H9 (cell line): ENCODE data around the gene CHCHD10. TPM values are rescaled to one million over a fixed set of nuclear protein-coding genes. Genes with fewer than 3 reads are reported as not detected.

Source experiments
- DNase-seq: peaks from one replicate; pipeline ENCODE4 v3.0.0-alpha.2; 2017
- H2AFZ ChIP-seq: one replicate; pipeline ENCODE4 v1.6.1; 2013; ENCODE audit warnings: mild to moderate bottlenecking, low read length, control low read depth, moderate library complexity
- H2AK5ac ChIP-seq: 2 replicates; pipeline ENCODE4 v1.6.1; 2013; ENCODE audit warnings: low read length, control low read depth, mixed read lengths; ENCODE audit not compliant: insufficient read length
- H2BK120ac ChIP-seq: one replicate; pipeline ENCODE4 v1.6.1; 2013; ENCODE audit warnings: low read depth, mild to moderate bottlenecking, low read length, control low read depth, inconsistent platforms; ENCODE audit not compliant: poor library complexity, severe bottlenecking
- H2BK12ac ChIP-seq: 2 replicates; pipeline ENCODE4 v1.6.1; 2013; ENCODE audit warnings: low read length, control low read depth, mixed read lengths, low read depth; ENCODE audit not compliant: insufficient read length
- H2BK15ac ChIP-seq: 2 replicates; pipeline ENCODE4 v1.6.1; 2013; ENCODE audit warnings: low read depth, low read length, control low read depth
- H2BK20ac ChIP-seq: one replicate; pipeline ENCODE4 v1.6.1; 2013; ENCODE audit warnings: low read depth, mild to moderate bottlenecking, low read length, control low read depth, inconsistent platforms; ENCODE audit not compliant: poor library complexity, severe bottlenecking
- H2BK5ac ChIP-seq: 2 replicates; pipeline ENCODE4 v1.6.1; 2013; ENCODE audit warnings: low read length, control low read depth, mixed read lengths; ENCODE audit not compliant: insufficient read length
- H3K14ac ChIP-seq: 2 replicates; pipeline ENCODE4 v1.6.1; 2013; ENCODE audit warnings: low read length, control low read depth; ENCODE audit not compliant: insufficient read depth
- H3K18ac ChIP-seq: 2 replicates; pipeline ENCODE4 v1.6.1; 2013; ENCODE audit warnings: low read depth, mild to moderate bottlenecking, mixed read lengths, low read length, control low read depth; ENCODE audit not compliant: insufficient read length
- H3K23ac ChIP-seq: 2 replicates; pipeline ENCODE4 v1.6.1; 2013; ENCODE audit warnings: low read length, control low read depth, mixed read lengths, low read depth; ENCODE audit not compliant: insufficient read length
- H3K23me2 ChIP-seq: 2 replicates; pipeline ENCODE4 v1.6.1; 2013; ENCODE audit warnings: low read depth, mild to moderate bottlenecking, mixed read lengths, low read length, control low read depth; ENCODE audit not compliant: insufficient read length, poor library complexity, severe bottlenecking
- H3K27ac ChIP-seq: 2 replicates; pipeline ENCODE4 v1.5.1; 2013; ENCODE audit warnings: low read length, control low read depth, mixed read lengths, low read depth; ENCODE audit not compliant: insufficient read length
- H3K27me3 ChIP-seq: 2 replicates; pipeline ENCODE4 v1.6.1; 2013; ENCODE audit warnings: low read length, control low read depth, inconsistent platforms; ENCODE audit not compliant: insufficient read depth
- H3K4ac ChIP-seq: 2 replicates; pipeline ENCODE4 v1.6.1; 2013; ENCODE audit warnings: low read depth, mild to moderate bottlenecking, control low read depth, inconsistent platforms, low read length, moderate library complexity
- H3K4me1 ChIP-seq: 2 replicates; pipeline ENCODE4 v1.6.1; 2013; ENCODE audit warnings: low read length, control low read depth, inconsistent platforms; ENCODE audit not compliant: insufficient read depth
- H3K4me2 ChIP-seq: 2 replicates; pipeline ENCODE4 v1.6.1; 2013; ENCODE audit warnings: low read length, control low read depth, mixed read lengths; ENCODE audit not compliant: insufficient read length, insufficient read depth
- H3K56ac ChIP-seq: 2 replicates; pipeline ENCODE4 v1.6.1; 2013; ENCODE audit warnings: low read depth, mild to moderate bottlenecking, mixed read lengths, low read length, control low read depth; ENCODE audit not compliant: insufficient read length
- H3K79me1 ChIP-seq: 2 replicates; pipeline ENCODE4 v1.6.1; 2013; ENCODE audit warnings: low read depth, mild to moderate bottlenecking, moderate library complexity, low read length, control low read depth, inconsistent platforms; ENCODE audit not compliant: insufficient read depth, poor library complexity, severe bottlenecking
- H3K79me2 ChIP-seq: 2 replicates; pipeline ENCODE4 v1.6.1; 2013; ENCODE audit warnings: low read length, control low read depth, inconsistent platforms; ENCODE audit not compliant: insufficient read depth
- H3K9ac ChIP-seq: 2 replicates; pipeline ENCODE4 v1.6.1; 2013; ENCODE audit warnings: low read length, control low read depth, mixed read lengths; ENCODE audit not compliant: insufficient read length; ENCODE audit errors: extremely low read depth
- H3K9me3 ChIP-seq: one replicate; pipeline ENCODE4 v1.6.1; 2013; ENCODE audit warnings: low read depth, low read length, inconsistent platforms; ENCODE audit not compliant: control insufficient read depth
- H3T11ph ChIP-seq: one replicate; pipeline ENCODE4 v1.6.1; 2013; ENCODE audit warnings: mild to moderate bottlenecking, low read length, control low read depth, inconsistent platforms
- H4K20me1 ChIP-seq: one replicate; pipeline ENCODE4 v1.6.1; 2013; ENCODE audit not compliant: control insufficient read depth, insufficient read length, insufficient read depth
- H4K5ac ChIP-seq: 2 replicates; pipeline ENCODE4 v1.6.1; 2013; ENCODE audit warnings: low read depth, mild to moderate bottlenecking, mixed read lengths, low read length, control low read depth; ENCODE audit not compliant: insufficient read length
- H4K8ac ChIP-seq: replicated peaks from 2 replicates; pipeline ENCODE4 v1.6.1; 2013; ENCODE audit warnings: low read length, control low read depth, mixed read lengths, low read depth; ENCODE audit not compliant: insufficient read length
- H4K91ac ChIP-seq: 2 replicates; pipeline ENCODE4 v1.6.1; 2013; ENCODE audit warnings: low read depth, mild to moderate bottlenecking, moderate library complexity, mixed read lengths, low read length, control low read depth; ENCODE audit not compliant: insufficient read length
- H3K27ac Mint-ChIP-seq, 3 experiments: 2 replicates in 2 of 3; 3 replicates in 1 of 3; pipeline ENCODE4 v1.8.0; 2020 to 2021; ENCODE audit warnings: mixed read lengths in 3 of 3, mild to moderate bottlenecking in 1 of 3, moderate library complexity in 1 of 3
- H3K27me3 Mint-ChIP-seq: 2 replicates; pipeline ENCODE4 v1.8.0; 2021; ENCODE audit warnings: low read depth, mild to moderate bottlenecking, moderate library complexity, mixed read lengths
- H3K36me3 Mint-ChIP-seq, 3 experiments: 2 replicates in 2 of 3; 3 replicates in 1 of 3; pipeline ENCODE4 v1.8.0; 2020 to 2021; ENCODE audit warnings: low read depth in 3 of 3, mixed read lengths in 3 of 3; ENCODE audit not compliant: insufficient read depth in 1 of 3
- H3K4me1 Mint-ChIP-seq, 2 experiments: 2 replicates each; pipeline ENCODE4 v1.8.0; 2020; ENCODE audit warnings: mixed read lengths in 2 of 2
- H3K4me3 Mint-ChIP-seq, 2 experiments: 2 replicates in 1 of 2; 3 replicates in 1 of 2; pipeline ENCODE4 v1.8.0; 2020 to 2021; ENCODE audit warnings: mild to moderate bottlenecking in 2 of 2, mixed read lengths in 2 of 2, moderate library complexity in 1 of 2
- H3K9me3 Mint-ChIP-seq, 2 experiments: 2 replicates in 1 of 2; 3 replicates in 1 of 2; pipeline ENCODE4 v1.8.0; 2020; ENCODE audit warnings: mild to moderate bottlenecking in 2 of 2, mixed read lengths in 2 of 2, moderate library complexity in 1 of 2
- CTCF ChIP-seq: fragments of 200-600 bp; sonication (generic); conservative IDR thresholded peaks from 3 replicates; pipeline ENCODE4 v1.8.0; 2021; ENCODE audit warnings: antibody characterized with exemption, mild to moderate bottlenecking
- WGBS: extraction: QIAGEN DNeasy Blood & Tissue Kit; methylation state at CpG from one replicate; pipeline ENCODE4 v1.1.7; 2013; ENCODE audit warnings: missing lambda C conversion rate, low lambda C conversion rate, mixed read lengths; ENCODE audit not compliant: insufficient read length; ENCODE audit errors: extremely low coverage; 5-methylcytosine and 5-hydroxymethylcytosine counted together
- total RNA-seq: library from RNA; stranded (reverse); gene quantifications from 2 replicates; pipeline ENCODE4 v1.2.1, GENCODE V29; 2021

Gene CHCHD10
- total RNA-seq, 1 experiment from 2014 or later, result 53.7 TPM

GRCh38 chr22:23816156-23816976 is 48.6 kb upstream of the CHCHD10 start:
- H2BK5ac ChIP-seq, result no peak overlapping the region
- no peaks in the 10 kb centered on the region for H3K27me3 ChIP-seq
- DNase-seq, result peak; percentile 17
- H3K14ac ChIP-seq, result no peak overlapping the region
- H2AFZ ChIP-seq, result no peak overlapping the region
- H4K5ac ChIP-seq, result no peak overlapping the region
- no peak overlapping the region for H2BK20ac ChIP-seq
- H4K91ac ChIP-seq, result no peak overlapping the region
- H3K79me2 ChIP-seq, result no peaks in the 10 kb centered on the region
- H2BK15ac ChIP-seq, result no peak overlapping the region
- H3K4me1 ChIP-seq, result no peaks in the 10 kb centered on the region
- H3K56ac ChIP-seq, result no peak overlapping the region
- no peak overlapping the region for H3K4ac ChIP-seq
- no peaks in the 10 kb centered on the region for H4K20me1 ChIP-seq
- H3K27ac ChIP-seq, result no peak overlapping the region
- no peak overlapping the region for H2BK12ac ChIP-seq
- H3K23me2 ChIP-seq, result no peaks in the 10 kb centered on the region
- no peak overlapping the region for H3K9ac ChIP-seq
- Mint-ChIP-seq H3K4me1 (peaks cover 5 to 10% of the 10 kb centered on the region in 2 experiments; a peak in 3 of 4 replicates), H3K27me3 (no peaks in the 10 kb centered on the region), H3K4me3 (no peak overlapping the region; a peak in 1 of 5 replicates), H3K9me3 (no peaks in the 10 kb centered on the region), H3K27ac (no peak overlapping the region), H3K36me3 (peaks cover 53 to 93% (median 87%) of the 10 kb centered on the region in 3 experiments)
- no peak for TF ChIP-seq CTCF
- H3K79me1 ChIP-seq, result no peaks in the 10 kb centered on the region
- H3K9me3 ChIP-seq, result no peaks in the 10 kb centered on the region
- H3K18ac ChIP-seq, result no peak overlapping the region
- WGBS, result no CpG with 5 or more reads among the region's 18 CpGs
- H2AK5ac ChIP-seq, result no peak overlapping the region
- H3T11ph ChIP-seq, result no peak overlapping the region
- no peak overlapping the region for H4K8ac ChIP-seq
- H3K4me2 ChIP-seq, result no peak overlapping the region
- no peak overlapping the region for H3K23ac ChIP-seq
- no peak overlapping the region for H2BK120ac ChIP-seq
